T follicular helper cell (primary cell): Measurements from ENCODE around the gene ZMYM2.

Experiments used
- DNase-seq: peaks from one replicate; pipeline ENCODE4 v3.0.0-alpha.2; 2020; ENCODE audit warnings: low read depth

The ZMYM2 gene

GRCh38 chr13:20045950-20046548, 87.5 kb downstream of the ZMYM2 start:
- DNase-seq = no peak

GRCh38 chr13:20049558-20050473, 91.3 kb downstream of the ZMYM2 start:
- no peak for DNase-seq

- DNase-seq = no peak
Measured at GRCh38 chr13:20051366-20051765, 92.8 kb downstream of the ZMYM2 start.

GRCh38 chr13:20053016-20053415, 94.5 kb downstream of the ZMYM2 start:
- no peak for DNase-seq

- DNase-seq = no peak
Measured at GRCh38 chr13:20053891-20054290, 95.4 kb downstream of the ZMYM2 start.

GRCh38 chr13:20054586-20054985, 96.1 kb downstream of the ZMYM2 start:
- no peak for DNase-seq

- no peak for DNase-seq
Measured at GRCh38 chr13:20057214-20057613, 98.7 kb downstream of the ZMYM2 start.

GRCh38 chr13:20057963-20058362, 99.4 kb downstream of the ZMYM2 start:
- no peak for DNase-seq

- no peak for DNase-seq
Measured at GRCh38 chr13:20058476-20058875, 99.9 kb downstream of the ZMYM2 start.

- no peak for DNase-seq
Measured at GRCh38 chr13:20064128-20064527, 105.6 kb downstream of the ZMYM2 start.

GRCh38 chr13:20065516-20065915, 107.0 kb downstream of the ZMYM2 start:
- DNase-seq = no peak

GRCh38 chr13:20069956-20070355, 111.4 kb downstream of the ZMYM2 start:
- DNase-seq = no peak

- no peak for DNase-seq
Measured at GRCh38 chr13:20073775-20074174, 115.2 kb downstream of the ZMYM2 start.

GRCh38 chr13:20074966-20075365, 116.4 kb downstream of the ZMYM2 start:
- DNase-seq = no peak

- DNase-seq = no peak
Measured at GRCh38 chr13:20077086-20077485, 118.6 kb downstream of the ZMYM2 start.

- DNase-seq = no peak
Measured at GRCh38 chr13:20080377-20081164, 122.0 kb downstream of the ZMYM2 start.

GRCh38 chr13:20090349-20090748, 131.8 kb downstream of the ZMYM2 start:
- DNase-seq = no peak

- DNase-seq = no peak
Measured at GRCh38 chr13:20093951-20094350, 135.4 kb downstream of the ZMYM2 start.

- DNase-seq = no peak
Measured at GRCh38 chr13:20099319-20099718, 140.8 kb downstream of the ZMYM2 start.

- DNase-seq = no peak
Measured at GRCh38 chr13:20101467-20102316, 143.2 kb downstream of the ZMYM2 start.

GRCh38 chr13:20102525-20103180, 144.1 kb downstream of the ZMYM2 start:
- no peak for DNase-seq
